WTC11 (cell line): ENCODE data around the gene UMAD1.

Source experiments
- ATF1 ChIP-seq: sonication (generic); formaldehyde crosslinking; IDR thresholded peaks from 2 replicates; pipeline ENCODE4 v1.8.1; 2023; ENCODE audit warnings: mild to moderate bottlenecking, moderate library complexity, missing genetic modification reagents
- CREB1 ChIP-seq: sonication (generic); formaldehyde crosslinking; IDR thresholded peaks from 2 replicates; pipeline ENCODE4 v1.8.0; 2023; ENCODE audit warnings: mild to moderate bottlenecking, missing genetic modification reagents
- FOXJ3 ChIP-seq: sonication (generic); formaldehyde crosslinking; IDR thresholded peaks from 2 replicates; pipeline ENCODE4 v1.9.0; 2021; ENCODE audit warnings: missing genetic modification reagents, mild to moderate bottlenecking, borderline replicate concordance
- MXD4 ChIP-seq: fragments of 250-450 bp; sonication (Bioruptor Pico); IDR thresholded peaks from 2 replicates; pipeline ENCODE4 v1.8.0; 2021; ENCODE audit warnings: mild to moderate bottlenecking, moderate library complexity, borderline replicate concordance
- ZNF416 ChIP-seq: fragments of 250-450 bp; sonication (Bioruptor Pico); IDR thresholded peaks from 2 replicates; pipeline ENCODE4 v1.9.0; 2021; ENCODE audit warnings: mild to moderate bottlenecking, inconsistent platforms
- TF ChIP-seq, protein P1 (sequence below): fragments of 200-600 bp; IDR thresholded peaks from 2 replicates; pipeline ENCODE4 v1.8.0; 2022; ENCODE audit warnings: antibody characterized with exemption
- TF ChIP-seq, protein P2 (sequence below): sonication (generic); formaldehyde crosslinking; IDR thresholded peaks from 2 replicates; pipeline ENCODE4 v1.8.1; 2023; ENCODE audit warnings: mild to moderate bottlenecking, missing genetic modification reagents

DNA sequence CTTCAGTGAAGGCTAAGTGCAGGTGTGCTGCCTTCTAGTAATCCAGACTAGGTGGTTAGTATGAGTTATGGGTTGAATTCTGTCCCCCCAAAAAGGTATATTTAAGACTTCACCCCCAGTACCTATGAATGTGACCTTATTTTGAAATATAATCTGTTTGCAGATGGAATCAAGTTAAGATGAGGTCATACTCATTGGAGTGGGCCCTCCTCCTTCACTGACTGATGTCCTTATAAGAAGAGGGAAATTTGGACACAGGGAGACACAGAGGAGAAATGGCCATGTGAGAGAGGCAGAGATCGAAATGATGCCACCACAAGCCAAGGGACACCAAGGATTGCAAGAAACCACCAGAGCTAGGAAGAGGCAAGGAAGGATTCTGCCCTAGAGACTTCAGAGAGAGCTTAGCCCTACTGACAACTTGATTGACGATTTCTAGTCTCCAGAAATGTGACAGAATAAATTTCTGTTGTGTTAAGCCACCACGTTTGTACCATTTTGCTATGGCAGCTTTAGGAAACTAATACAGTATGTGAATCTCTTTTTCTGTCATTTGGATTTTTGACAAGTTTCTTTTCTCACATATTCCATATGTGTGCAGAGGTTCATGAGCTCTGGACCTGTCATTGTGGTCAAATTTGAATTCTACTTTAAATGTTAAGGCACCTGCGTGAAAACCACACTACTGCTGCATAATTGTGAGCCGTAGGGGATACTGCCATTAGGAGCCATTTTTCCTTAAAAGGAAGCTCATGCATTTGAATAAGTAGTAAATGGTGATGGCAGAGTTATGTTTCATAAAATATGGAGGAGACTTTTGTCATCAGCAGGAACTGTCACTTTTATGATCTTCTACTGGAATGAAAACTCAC, 80.4 kb downstream of the UMAD1 start:
- TF ChIP-seq, protein P1, sequence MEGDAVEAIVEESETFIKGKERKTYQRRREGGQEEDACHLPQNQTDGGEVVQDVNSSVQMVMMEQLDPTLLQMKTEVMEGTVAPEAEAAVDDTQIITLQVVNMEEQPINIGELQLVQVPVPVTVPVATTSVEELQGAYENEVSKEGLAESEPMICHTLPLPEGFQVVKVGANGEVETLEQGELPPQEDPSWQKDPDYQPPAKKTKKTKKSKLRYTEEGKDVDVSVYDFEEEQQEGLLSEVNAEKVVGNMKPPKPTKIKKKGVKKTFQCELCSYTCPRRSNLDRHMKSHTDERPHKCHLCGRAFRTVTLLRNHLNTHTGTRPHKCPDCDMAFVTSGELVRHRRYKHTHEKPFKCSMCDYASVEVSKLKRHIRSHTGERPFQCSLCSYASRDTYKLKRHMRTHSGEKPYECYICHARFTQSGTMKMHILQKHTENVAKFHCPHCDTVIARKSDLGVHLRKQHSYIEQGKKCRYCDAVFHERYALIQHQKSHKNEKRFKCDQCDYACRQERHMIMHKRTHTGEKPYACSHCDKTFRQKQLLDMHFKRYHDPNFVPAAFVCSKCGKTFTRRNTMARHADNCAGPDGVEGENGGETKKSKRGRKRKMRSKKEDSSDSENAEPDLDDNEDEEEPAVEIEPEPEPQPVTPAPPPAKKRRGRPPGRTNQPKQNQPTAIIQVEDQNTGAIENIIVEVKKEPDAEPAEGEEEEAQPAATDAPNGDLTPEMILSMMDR: no peak
- TF ChIP-seq ZNF416 (CRISPR knock-in tag) (no peak), ATF1 (CRISPR knock-in tag) (no peak), FOXJ3 (CRISPR knock-in tag) (no peak), MXD4 (CRISPR knock-in tag) (no peak), CREB1 (no peak)
- TF ChIP-seq, protein P2, sequence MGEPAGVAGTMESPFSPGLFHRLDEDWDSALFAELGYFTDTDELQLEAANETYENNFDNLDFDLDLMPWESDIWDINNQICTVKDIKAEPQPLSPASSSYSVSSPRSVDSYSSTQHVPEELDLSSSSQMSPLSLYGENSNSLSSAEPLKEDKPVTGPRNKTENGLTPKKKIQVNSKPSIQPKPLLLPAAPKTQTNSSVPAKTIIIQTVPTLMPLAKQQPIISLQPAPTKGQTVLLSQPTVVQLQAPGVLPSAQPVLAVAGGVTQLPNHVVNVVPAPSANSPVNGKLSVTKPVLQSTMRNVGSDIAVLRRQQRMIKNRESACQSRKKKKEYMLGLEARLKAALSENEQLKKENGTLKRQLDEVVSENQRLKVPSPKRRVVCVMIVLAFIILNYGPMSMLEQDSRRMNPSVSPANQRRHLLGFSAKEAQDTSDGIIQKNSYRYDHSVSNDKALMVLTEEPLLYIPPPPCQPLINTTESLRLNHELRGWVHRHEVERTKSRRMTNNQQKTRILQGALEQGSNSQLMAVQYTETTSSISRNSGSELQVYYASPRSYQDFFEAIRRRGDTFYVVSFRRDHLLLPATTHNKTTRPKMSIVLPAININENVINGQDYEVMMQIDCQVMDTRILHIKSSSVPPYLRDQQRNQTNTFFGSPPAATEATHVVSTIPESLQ: no peak
